ENCODE data around the gene COX20. TPM values are rescaled to one million over a fixed set of nuclear protein-coding genes. Genes with fewer than 3 reads are reported as not detected.

Gene COX20
- total RNA-seq, 1 experiment from 2014 or later, result 38.0 TPM

DNA sequence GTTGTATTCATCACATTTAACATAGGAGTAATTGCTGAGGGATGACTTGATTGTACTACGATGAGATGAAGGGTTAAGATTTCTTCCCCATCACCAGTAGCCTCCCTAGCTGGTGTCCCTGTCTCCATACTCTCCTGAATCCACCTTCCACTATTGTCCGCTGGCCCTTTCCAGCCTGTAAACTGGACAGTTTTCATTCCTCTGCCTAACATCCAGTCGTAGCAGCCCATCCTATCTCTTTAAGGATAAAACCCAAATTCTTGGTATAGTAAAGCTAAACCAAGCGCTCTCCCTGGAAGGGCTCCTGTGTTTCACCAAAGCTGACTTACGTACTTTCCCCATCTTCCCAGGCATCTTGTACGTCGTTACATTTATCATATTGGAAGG, 670 bp downstream of the COX20 start:
- no peak overlapping the region for H2BK5ac ChIP-seq (ENCODE audit: insufficient read length, low read length)
- no peak overlapping the region for H4K8ac ChIP-seq (replicated peaks; ENCODE audit: insufficient read length, low read depth, low read length)
- H2BK120ac ChIP-seq (ENCODE audit: low read depth, low read length, poor library complexity, severe bottlenecking), result no peak overlapping the region
- no peak overlapping the region for H3K56ac ChIP-seq (ENCODE audit: insufficient read length, low read depth, low read length)
- Mint-ChIP-seq H3K9me3 (no peaks in the 10 kb centered on the region), H3K27me3 (ENCODE audit: low read depth) (no peaks in the 10 kb centered on the region), H3K4me1 (peaks cover 32 to 42% of the 10 kb centered on the region in 2 experiments), H3K36me3 (ENCODE audit: insufficient read depth in 1 of 3, low read depth in 3 of 3) (peaks cover 2 to 28% (median 3%) of the 10 kb centered on the region in 3 experiments; a peak in 3 of 7 replicates), H3K27ac (peak overlapping the region; percentile 95 to 99 (median 97)), H3K4me3 (peak overlapping the region; percentile 88 to 96)
- H3K79me2 ChIP-seq (ENCODE audit: insufficient read depth, low read length), result no peaks in the 10 kb centered on the region; the same call in 1 of the 2 replicates
- H2BK12ac ChIP-seq (ENCODE audit: insufficient read length, low read depth, low read length), result no peak overlapping the region
- WGBS (ENCODE audit: extremely low coverage, insufficient read length, low lambda C conversion rate), result no CpG with 5 or more reads among the region's 7 CpGs
- H3T11ph ChIP-seq (ENCODE audit: low read length), result no peak overlapping the region
- H3K14ac ChIP-seq (ENCODE audit: insufficient read depth, low read length), result peak overlapping the region; percentile 85; the same call in 1 of the 2 replicates
- H3K23me2 ChIP-seq (ENCODE audit: insufficient read length, low read depth, low read length, poor library complexity, severe bottlenecking), result peaks cover 10% of the 10 kb centered on the region
- H3K27ac ChIP-seq (ENCODE audit: insufficient read length, low read depth, low read length), result peak overlapping the region; percentile 99
- no peak for DNase-seq
- no peaks in the 10 kb centered on the region for H3K9me3 ChIP-seq (ENCODE audit: control insufficient read depth, low read depth, low read length)
- H2BK20ac ChIP-seq (ENCODE audit: low read depth, low read length, poor library complexity, severe bottlenecking), result no peak overlapping the region
- H3K23ac ChIP-seq (ENCODE audit: insufficient read length, low read depth, low read length), result no peak overlapping the region
- H3K4ac ChIP-seq (ENCODE audit: low read depth, low read length), result no peak overlapping the region; the same call in 1 of the 2 replicates
- H3K4me2 ChIP-seq (ENCODE audit: insufficient read depth, insufficient read length, low read length), result peak overlapping the region; percentile 72
- no peak overlapping the region for H4K91ac ChIP-seq (ENCODE audit: insufficient read length, low read depth, low read length)
- no peak overlapping the region for H3K18ac ChIP-seq (ENCODE audit: insufficient read length, low read depth, low read length)
- TF ChIP-seq, protein P1, sequence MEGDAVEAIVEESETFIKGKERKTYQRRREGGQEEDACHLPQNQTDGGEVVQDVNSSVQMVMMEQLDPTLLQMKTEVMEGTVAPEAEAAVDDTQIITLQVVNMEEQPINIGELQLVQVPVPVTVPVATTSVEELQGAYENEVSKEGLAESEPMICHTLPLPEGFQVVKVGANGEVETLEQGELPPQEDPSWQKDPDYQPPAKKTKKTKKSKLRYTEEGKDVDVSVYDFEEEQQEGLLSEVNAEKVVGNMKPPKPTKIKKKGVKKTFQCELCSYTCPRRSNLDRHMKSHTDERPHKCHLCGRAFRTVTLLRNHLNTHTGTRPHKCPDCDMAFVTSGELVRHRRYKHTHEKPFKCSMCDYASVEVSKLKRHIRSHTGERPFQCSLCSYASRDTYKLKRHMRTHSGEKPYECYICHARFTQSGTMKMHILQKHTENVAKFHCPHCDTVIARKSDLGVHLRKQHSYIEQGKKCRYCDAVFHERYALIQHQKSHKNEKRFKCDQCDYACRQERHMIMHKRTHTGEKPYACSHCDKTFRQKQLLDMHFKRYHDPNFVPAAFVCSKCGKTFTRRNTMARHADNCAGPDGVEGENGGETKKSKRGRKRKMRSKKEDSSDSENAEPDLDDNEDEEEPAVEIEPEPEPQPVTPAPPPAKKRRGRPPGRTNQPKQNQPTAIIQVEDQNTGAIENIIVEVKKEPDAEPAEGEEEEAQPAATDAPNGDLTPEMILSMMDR (conservative IDR thresholded peaks at IDR 0.05), result no peak
- H2AK5ac ChIP-seq (ENCODE audit: insufficient read length, low read length), result no peak overlapping the region
- peak overlapping the region; percentile 92 for H3K9ac ChIP-seq (ENCODE audit: extremely low read depth, insufficient read length, low read length)
- no peak overlapping the region for H2BK15ac ChIP-seq (ENCODE audit: low read depth, low read length)
- no peak overlapping the region for H4K5ac ChIP-seq (ENCODE audit: insufficient read length, low read depth, low read length)
- no peaks in the 10 kb centered on the region for H3K79me1 ChIP-seq (ENCODE audit: insufficient read depth, low read depth, low read length, poor library complexity, severe bottlenecking)
- H2AFZ ChIP-seq (ENCODE audit: low read length), result no peak overlapping the region
- no peaks in the 10 kb centered on the region for H4K20me1 ChIP-seq (ENCODE audit: control insufficient read depth, insufficient read depth, insufficient read length)
- no peaks in the 10 kb centered on the region for H3K27me3 ChIP-seq (ENCODE audit: insufficient read depth, low read length)
- peaks cover 7% of the 10 kb centered on the region; the same call in 1 of the 2 replicates for H3K4me1 ChIP-seq (ENCODE audit: insufficient read depth, low read length)

Data from H9 (cell line).